Osteoblast (primary cell): ENCODE measurements around the gene CARD19. TPM values are rescaled to one million over a fixed set of nuclear protein-coding genes. Genes with fewer than 3 reads are reported as not detected.
A peak's percentile ranks its signal among the peaks of the same experiment; 100 is the strongest.

ENCODE experiments used
- DNase-seq: peaks from one replicate; pipeline ENCODE4 v3.0.0; 2011; ENCODE audit warnings: low spot score, mixed read lengths; ENCODE audit not compliant: insufficient read length; ENCODE audit errors: missing footprints
- H2AFZ ChIP-seq: 2 replicates; pipeline ENCODE4 v1.6.0; 2011; ENCODE audit warnings: mild to moderate bottlenecking, low read length
- H3K27ac ChIP-seq: 2 replicates; pipeline ENCODE4 v1.5.1; 2011; ENCODE audit warnings: mild to moderate bottlenecking, low read depth, low read length, moderate library complexity
- H3K27me3 ChIP-seq: 2 replicates; pipeline ENCODE4 v1.6.0; 2012; ENCODE audit warnings: mild to moderate bottlenecking, control low read depth, inconsistent platforms, low read length, moderate library complexity; ENCODE audit not compliant: insufficient read depth
- H3K36me3 ChIP-seq: 2 replicates; pipeline ENCODE4 v1.5.1; 2011; ENCODE audit warnings: mild to moderate bottlenecking, low read length, control low read depth, moderate library complexity; ENCODE audit not compliant: insufficient read depth
- H3K4me1 ChIP-seq: 2 replicates; pipeline ENCODE4 v1.5.1; 2011; ENCODE audit warnings: mild to moderate bottlenecking, low read length, control low read depth, moderate library complexity; ENCODE audit not compliant: insufficient read depth
- H3K4me2 ChIP-seq: 2 replicates; pipeline ENCODE4 v1.6.0; 2011; ENCODE audit warnings: mild to moderate bottlenecking, low read length; ENCODE audit not compliant: insufficient read depth
- H3K4me3 ChIP-seq: fragments of 200-600 bp; sonication (generic); 3 replicates; pipeline ENCODE4 v1.5.1; 2012; ENCODE audit warnings: mild to moderate bottlenecking, low read length, inconsistent platforms; ENCODE audit not compliant: insufficient read depth
- H3K79me2 ChIP-seq: 2 replicates; pipeline ENCODE4 v1.6.0; 2012; ENCODE audit warnings: mild to moderate bottlenecking, low read length, control low read depth, inconsistent platforms; ENCODE audit not compliant: insufficient read depth
- H3K9me3 ChIP-seq: 2 replicates; pipeline ENCODE4 v1.5.1; 2011; ENCODE audit warnings: low read depth, low read length, control low read depth
- H4K20me1 ChIP-seq: 2 replicates; pipeline ENCODE4 v1.6.0; 2012; ENCODE audit warnings: mild to moderate bottlenecking, low read length, control low read depth; ENCODE audit not compliant: insufficient read depth
- total RNA-seq: library from RNA; depleted of rRNA; stranded (reverse); fragments of >200 nt; gene quantifications from 2 replicates; pipeline ENCODE4 v1.2.3, GENCODE V29; 2012
- TF ChIP-seq, protein P1 (sequence below): IDR thresholded peaks from 2 replicates; pipeline ENCODE4 v1.5.1; 2011; ENCODE audit warnings: mild to moderate bottlenecking, low read depth, low read length, moderate library complexity; ENCODE audit errors: extremely low read depth

CARD19 gene
- total RNA-seq, 1 donor, result 38.4 TPM

GRCh38 chr9:93051680-93052089 is 44.3 kb upstream of the CARD19 start:
- H3K4me2 ChIP-seq, result no peak overlapping the region
- TF ChIP-seq, protein P1, sequence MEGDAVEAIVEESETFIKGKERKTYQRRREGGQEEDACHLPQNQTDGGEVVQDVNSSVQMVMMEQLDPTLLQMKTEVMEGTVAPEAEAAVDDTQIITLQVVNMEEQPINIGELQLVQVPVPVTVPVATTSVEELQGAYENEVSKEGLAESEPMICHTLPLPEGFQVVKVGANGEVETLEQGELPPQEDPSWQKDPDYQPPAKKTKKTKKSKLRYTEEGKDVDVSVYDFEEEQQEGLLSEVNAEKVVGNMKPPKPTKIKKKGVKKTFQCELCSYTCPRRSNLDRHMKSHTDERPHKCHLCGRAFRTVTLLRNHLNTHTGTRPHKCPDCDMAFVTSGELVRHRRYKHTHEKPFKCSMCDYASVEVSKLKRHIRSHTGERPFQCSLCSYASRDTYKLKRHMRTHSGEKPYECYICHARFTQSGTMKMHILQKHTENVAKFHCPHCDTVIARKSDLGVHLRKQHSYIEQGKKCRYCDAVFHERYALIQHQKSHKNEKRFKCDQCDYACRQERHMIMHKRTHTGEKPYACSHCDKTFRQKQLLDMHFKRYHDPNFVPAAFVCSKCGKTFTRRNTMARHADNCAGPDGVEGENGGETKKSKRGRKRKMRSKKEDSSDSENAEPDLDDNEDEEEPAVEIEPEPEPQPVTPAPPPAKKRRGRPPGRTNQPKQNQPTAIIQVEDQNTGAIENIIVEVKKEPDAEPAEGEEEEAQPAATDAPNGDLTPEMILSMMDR, result no peak
- H2AFZ ChIP-seq, result peak overlapping the region; percentile 88
- H3K9me3 ChIP-seq, result no peaks in the 10 kb centered on the region
- H3K27me3 ChIP-seq, result no peaks in the 10 kb centered on the region
- H3K4me3 ChIP-seq, result no peak overlapping the region
- no peaks in the 10 kb centered on the region for H4K20me1 ChIP-seq
- H3K36me3 ChIP-seq, result no peaks in the 10 kb centered on the region
- H3K27ac ChIP-seq, result no peak overlapping the region
- DNase-seq, result peak; percentile 90
- H3K79me2 ChIP-seq, result no peaks in the 10 kb centered on the region
- H3K4me1 ChIP-seq, result peaks cover 2% of the 10 kb centered on the region

GRCh38 chr9:93052791-93053540 is 43.1 kb upstream of the CARD19 start:
- no peaks in the 10 kb centered on the region for H3K9me3 ChIP-seq
- no peak overlapping the region for H3K4me3 ChIP-seq
- peaks cover 2% of the 10 kb centered on the region for H3K4me1 ChIP-seq
- H3K79me2 ChIP-seq, result no peaks in the 10 kb centered on the region
- peak; percentile 39 for DNase-seq
- H3K4me2 ChIP-seq, result no peak overlapping the region
- H2AFZ ChIP-seq, result no peak overlapping the region
- no peak overlapping the region for H3K27ac ChIP-seq
- H3K36me3 ChIP-seq, result no peaks in the 10 kb centered on the region
- no peaks in the 10 kb centered on the region for H4K20me1 ChIP-seq
- no peaks in the 10 kb centered on the region for H3K27me3 ChIP-seq
- TF ChIP-seq, protein P1, result no peak

DNA sequence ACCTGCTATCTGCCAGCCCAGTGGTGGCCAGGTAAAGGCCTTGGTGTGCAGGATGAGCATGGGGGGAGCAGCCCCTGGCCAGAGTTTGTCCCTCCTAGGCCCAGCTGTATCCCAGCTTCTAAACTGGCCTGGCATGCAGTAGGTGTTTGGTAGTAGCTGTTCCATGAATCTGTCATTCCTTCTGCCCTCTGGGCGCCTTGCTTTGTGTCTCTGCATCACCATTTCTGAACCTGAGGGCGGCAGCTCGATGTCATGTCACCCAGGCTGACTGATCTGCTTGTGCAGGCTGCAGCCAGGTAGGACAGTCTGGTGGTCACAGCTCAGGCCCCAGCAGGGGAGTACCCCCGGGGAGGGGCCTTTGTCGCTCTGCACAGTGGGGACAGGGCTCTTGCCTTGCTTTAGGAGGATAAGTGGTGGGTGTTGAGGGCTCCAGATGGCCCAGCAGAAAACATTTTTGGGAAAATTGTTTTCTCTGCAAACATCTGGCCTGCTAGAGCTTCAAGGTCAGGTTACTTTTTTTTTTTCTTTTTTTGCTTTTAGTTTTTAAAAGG is 42.2 kb upstream of the CARD19 start:
- DNase-seq, result peak; percentile 69
- Histone ChIP-seq H3K27me3 (no peaks in the 10 kb centered on the region), H3K4me1 (peaks cover 2% of the 10 kb centered on the region), H3K36me3 (no peaks in the 10 kb centered on the region), H3K4me2 (no peak overlapping the region), H4K20me1 (no peaks in the 10 kb centered on the region), H3K79me2 (no peaks in the 10 kb centered on the region), H2AFZ (no peak overlapping the region), H3K4me3 (no peak overlapping the region), H3K9me3 (no peaks in the 10 kb centered on the region), H3K27ac (no peak overlapping the region)
- TF ChIP-seq, protein P1, result no peak
